IMR-90 (cell line): ENCODE results near the gene PXMP2. TPM values are rescaled to one million over a fixed set of nuclear protein-coding genes. Genes with fewer than 3 reads are reported as not detected.

Experiments
- ATAC-seq: fragments of 200-7000 bp; cut with Tn5 transposase; 2 replicates; pipeline ENCODE4 v1.9.1; 2020; ENCODE audit warnings: low read depth, mild to moderate bottlenecking, moderate library complexity
- BruUV-seq: library from RNA; stranded (reverse); fragments of 400-500 nt; replicated peaks from 2 replicates; lab custom pipeline; 2021; lab: Mats Ljungman, UMichigan
- CTCF ChIA-PET: fragments of 300-600 bp; formaldehyde crosslinking; extraction: SDS; loops from one replicate; lab custom pipeline; 2021; ENCODE audit warnings: antibody characterized with exemption; lab: Yijun Ruan, JAX
- POLR2A ChIA-PET: fragments of 300-600 bp; sonication (Branson Sonifier 250); formaldehyde crosslinking; loops from one replicate; lab custom pipeline; 2022; ENCODE audit warnings: antibody characterized with exemption; ENCODE audit not compliant: unreplicated experiment; lab: Charles Lee
- DNase-seq: peaks from one replicate; pipeline ENCODE4 v3.0.0; 2013
- H2AFZ ChIP-seq: replicated peaks from 2 replicates; pipeline ENCODE3; 2013; ENCODE audit warnings: low read length, mild to moderate bottlenecking; ENCODE audit not compliant: poor library complexity
- H2AK5ac ChIP-seq: 2 replicates; pipeline ENCODE4 v1.6.1; 2013; ENCODE audit warnings: low read depth, low read length, inconsistent platforms
- H2AK9ac ChIP-seq: replicated peaks from 2 replicates; pipeline ENCODE3; 2013; ENCODE audit warnings: mild to moderate bottlenecking, low read depth, low read length, moderate library complexity; ENCODE audit not compliant: poor library complexity
- H2BK120ac ChIP-seq: 2 replicates; pipeline ENCODE4 v1.6.1; 2013; ENCODE audit warnings: low read depth, low read length, inconsistent platforms
- H2BK15ac ChIP-seq: 3 replicates; pipeline ENCODE4 v1.6.1; 2013; ENCODE audit warnings: low read depth, low read length, inconsistent platforms
- H2BK20ac ChIP-seq: 2 replicates; pipeline ENCODE4 v1.6.1; 2013; ENCODE audit warnings: low read depth, mild to moderate bottlenecking, inconsistent platforms, low read length, moderate library complexity
- H2BK5ac ChIP-seq: 2 replicates; pipeline ENCODE4 v1.6.1; 2013; ENCODE audit warnings: mild to moderate bottlenecking, low read depth, low read length, inconsistent platforms; ENCODE audit not compliant: poor library complexity, severe bottlenecking
- H3K14ac ChIP-seq: replicated peaks from 2 replicates; pipeline ENCODE4 v1.6.1; 2013; ENCODE audit warnings: low read depth, low read length, inconsistent platforms
- H3K18ac ChIP-seq: 2 replicates; pipeline ENCODE4 v1.6.1; 2013; ENCODE audit warnings: low read depth, low read length, control low read depth
- H3K23ac ChIP-seq: 2 replicates; pipeline ENCODE4 v1.6.1; 2013; ENCODE audit warnings: low read depth, low read length, inconsistent platforms
- H3K27ac ChIP-seq: 2 replicates; pipeline ENCODE4 v1.5.1; 2013; ENCODE audit warnings: mild to moderate bottlenecking, control low read depth, low read length; ENCODE audit not compliant: insufficient read depth
- H3K27me3 ChIP-seq: 2 replicates; pipeline ENCODE4 v1.6.1; 2013; ENCODE audit warnings: low read length; ENCODE audit not compliant: control insufficient read depth, insufficient read depth
- H3K36me3 ChIP-seq: 2 replicates; pipeline ENCODE4 v1.6.1; 2013; ENCODE audit warnings: low read length, mixed read lengths; ENCODE audit not compliant: control insufficient read depth, insufficient read depth
- H3K4ac ChIP-seq: 2 replicates; pipeline ENCODE4 v1.6.1; 2013; ENCODE audit warnings: low read depth, low read length, inconsistent platforms
- H3K4me1 ChIP-seq: 2 replicates; pipeline ENCODE4 v1.6.1; 2013; ENCODE audit warnings: low read length, mixed read lengths; ENCODE audit not compliant: control insufficient read depth, insufficient read depth
- H3K4me2 ChIP-seq: 2 replicates; pipeline ENCODE4 v1.6.1; 2013; ENCODE audit warnings: low read depth, mild to moderate bottlenecking, control low read depth, low read length, moderate library complexity
- H3K4me3 ChIP-seq: 2 replicates; pipeline ENCODE4 v1.5.1; 2013; ENCODE audit warnings: low read depth, mild to moderate bottlenecking, control low read depth, low read length, moderate library complexity; ENCODE audit not compliant: insufficient read depth
- H3K56ac ChIP-seq: 2 replicates; pipeline ENCODE4 v1.6.1; 2013; ENCODE audit warnings: low read length, inconsistent platforms; ENCODE audit not compliant: insufficient read depth; ENCODE audit errors: extremely low read depth
- H3K79me1 ChIP-seq, 2 experiments: 2 replicates each; pipeline ENCODE4 v1.6.1; 2013; ENCODE audit warnings: low read length in 2 of 2, inconsistent platforms in 1 of 2, low read depth in 1 of 2
- H3K9ac ChIP-seq: 2 replicates; pipeline ENCODE4 v1.6.1; 2013; ENCODE audit warnings: low read depth, low read length, control low read depth
- H3K9me1 ChIP-seq: 2 replicates; pipeline ENCODE4 v1.6.1; 2013; ENCODE audit warnings: low read length, inconsistent platforms; ENCODE audit not compliant: insufficient read depth
- H3K9me3 ChIP-seq: 2 replicates; pipeline ENCODE4 v1.6.1; 2013; ENCODE audit warnings: low read length; ENCODE audit not compliant: control insufficient read depth, insufficient read depth
- H4K20me1 ChIP-seq: 2 replicates; pipeline ENCODE4 v1.6.1; 2013; ENCODE audit warnings: low read length, inconsistent platforms; ENCODE audit not compliant: insufficient read depth
- H4K5ac ChIP-seq: 2 replicates; pipeline ENCODE4 v1.6.1; 2013; ENCODE audit warnings: mild to moderate bottlenecking, low read depth, low read length, control low read depth
- H4K8ac ChIP-seq, 2 experiments: 2 replicates each; pipeline ENCODE4 v1.6.1; 2013; ENCODE audit warnings: low read depth in 2 of 2, low read length in 2 of 2, control low read depth in 1 of 2, inconsistent platforms in 1 of 2
- H4K91ac ChIP-seq: 2 replicates; pipeline ENCODE4 v1.6.1; 2013; ENCODE audit warnings: low read depth, low read length, inconsistent platforms; ENCODE audit not compliant: insufficient read depth
- BHLHE40 ChIP-seq: fragments of 150-350 bp; IDR thresholded peaks from 2 replicates; pipeline ENCODE4 v1.6.1; 2016; ENCODE audit warnings: mild to moderate bottlenecking, low read depth, low read length
- CEBPB ChIP-seq: IDR thresholded peaks from 2 replicates; pipeline ENCODE4 v1.6.1; 2012; ENCODE audit warnings: low read depth, low read length, improper control_type of control experiment
- CTCF ChIP-seq: conservative IDR thresholded peaks from 2 replicates; pipeline ENCODE4 v1.5.1; 2012; ENCODE audit warnings: mild to moderate bottlenecking, low read depth, low read length, improper control_type of control experiment
- MAFK ChIP-seq: IDR thresholded peaks from 2 replicates; pipeline ENCODE4 v1.6.1; 2012; ENCODE audit warnings: low read depth, low read length, improper control_type of control experiment
- MXI1 ChIP-seq: IDR thresholded peaks from 2 replicates; pipeline ENCODE4 v1.6.1; 2012; ENCODE audit warnings: low read depth, mild to moderate bottlenecking, low read length, moderate library complexity, borderline replicate concordance
- POLR2A ChIP-seq: IDR thresholded peaks from 2 replicates; pipeline ENCODE4 v1.6.1; 2012; ENCODE audit warnings: mild to moderate bottlenecking, low read depth, low read length
- RAD21 ChIP-seq: IDR thresholded peaks from 2 replicates; pipeline ENCODE4 v1.6.1; 2012; ENCODE audit warnings: low read length, improper control_type of control experiment
- RCOR1 ChIP-seq: IDR thresholded peaks from 2 replicates; pipeline ENCODE4 v1.6.1; 2012; ENCODE audit warnings: mild to moderate bottlenecking, low read length, improper control_type of control experiment; ENCODE audit not compliant: insufficient replicate concordance
- WGBS, 2 experiments: methylation state at CpG; one replicate each; pipeline versions ENCODE4 v1.1.5 to v1.1.7; 2013; ENCODE audit warnings: missing lambda C conversion rate in 2 of 2; ENCODE audit not compliant: insufficient read length in 1 of 2; ENCODE audit errors: extremely low coverage in 2 of 2; 5-methylcytosine and 5-hydroxymethylcytosine counted together
- dilution Hi-C: fragments of 300-500 bp; cut with HindIII; formaldehyde crosslinking; loops from one replicate; pipeline ENCODE4 v1.14.3; 2018; ENCODE audit warnings: low sequenced_read_pairs; ENCODE audit not compliant: unreplicated experiment
- in situ Hi-C: fragments of 300-500 bp; cut with MboI; formaldehyde crosslinking; loops from 3 replicates; pipeline ENCODE4 v1.14.3; 2019; ENCODE audit warnings: low sequenced_read_pairs, inconsistent platforms, mixed read lengths
- intact Hi-C: fragments of 100-400 bp; cut with micrococcal nuclease; formaldehyde crosslinking; loops from 2 replicates; pipeline ENCODE4 v1.10.0; 2022
- polyA plus RNA-seq, 3 experiments: library from polyadenylated mRNA; depleted of rRNA; stranded (reverse); fragments of >200 nt; gene quantifications; 2 replicates each; pipeline ENCODE4 v1.2.3, GENCODE V29; 2012; ENCODE audit warnings: low replicate concordance in 1 of 3
- total RNA-seq: library from RNA; depleted of rRNA; stranded (reverse); fragments of >200 nt; gene quantifications from 2 replicates; pipeline ENCODE4 v1.2.3, GENCODE V29; 2012

PXMP2 gene
- total and polyA plus RNA-seq, 2 of the 4 experiments (the other 2 are of a cell fraction): 10.9 to 20.1 TPM

- Histone ChIP-seq H3K9me3 (no peaks in the 10 kb centered on the region), H3K4ac (no peak overlapping the region), H4K8ac (no peak overlapping the region), H3K36me3 (peaks cover 68% of the 10 kb centered on the region), H3K79me1 (peaks cover 27 to 47% of the 10 kb centered on the region in 2 experiments), H3K9ac (no peak overlapping the region), H4K20me1 (peaks cover 30% of the 10 kb centered on the region), H2BK15ac (no peak overlapping the region), H3K14ac (no peak overlapping the region), H4K5ac (no peak overlapping the region), H3K4me1 (no peaks in the 10 kb centered on the region), H2BK20ac (no peak overlapping the region), H2BK5ac (no peak overlapping the region), H2AFZ (no peak overlapping the region), H3K23ac (no peak overlapping the region), H4K91ac (no peak overlapping the region), H3K4me3 (no peak overlapping the region), H2BK120ac (no peak overlapping the region), H3K27me3 (no peaks in the 10 kb centered on the region), H2AK5ac (no peak overlapping the region), H2AK9ac (no peak overlapping the region), H3K18ac (no peak overlapping the region), H3K27ac (no peak overlapping the region), H3K4me2 (no peak overlapping the region), H3K9me1 (no peaks in the 10 kb centered on the region), H3K56ac (no peak overlapping the region)
- DNase-seq (no peak), ATAC-seq (no peak)
- in situ Hi-C loops: no loop called here
- WGBS, 2 experiments: 90% methylated on average over 20 of the region's 37 CpGs; no CpG with 5 or more reads in 1 of the 2 experiments
- no TSS peak for BruUV-seq
- ChIA-PET POLR2A (no interaction called here), CTCF (no interaction called here)
- intact Hi-C loops: no loop called here
- TF ChIP-seq CEBPB (no peak), RAD21 (no peak), MXI1 (no peak), RCOR1 (no peak), BHLHE40 (no peak), MAFK (no peak), POLR2A (no peak), CTCF (no peak)
- dilution Hi-C loops: no loop called here
These were observed 39.9 kb downstream of the PXMP2 start for GRCh38 chr12:132727091-132727794.
